ENCODE results near the gene PGM5.

Gene PGM5

DNA sequence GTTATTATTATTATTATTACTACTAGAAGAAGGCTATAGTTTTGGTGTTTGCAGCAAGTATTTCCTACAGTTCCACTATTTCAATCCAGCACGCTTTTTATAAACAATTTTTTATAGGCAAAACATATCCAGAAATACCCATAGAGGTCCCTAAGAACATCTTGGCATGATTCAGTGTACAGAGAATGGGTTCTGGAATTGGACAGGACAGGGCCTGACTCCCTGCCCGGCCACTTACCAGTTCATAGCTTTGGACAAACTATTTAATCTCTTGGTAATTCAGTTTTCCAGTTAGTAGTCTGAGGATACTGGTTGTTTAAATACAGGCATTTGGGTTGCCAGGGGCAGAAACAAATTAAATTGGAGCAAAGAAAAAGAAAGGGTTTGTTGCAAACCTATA is 91.2 kb downstream of the PGM5 start:
- TF ChIP-seq, protein P1, sequence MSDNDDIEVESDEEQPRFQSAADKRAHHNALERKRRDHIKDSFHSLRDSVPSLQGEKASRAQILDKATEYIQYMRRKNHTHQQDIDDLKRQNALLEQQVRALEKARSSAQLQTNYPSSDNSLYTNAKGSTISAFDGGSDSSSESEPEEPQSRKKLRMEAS (IDR thresholded peaks at IDR 0.05) = no peak
- no peak for TF ChIP-seq TCF12 (IDR thresholded peaks at IDR 0.05; ENCODE audit: low read depth)

DNA sequence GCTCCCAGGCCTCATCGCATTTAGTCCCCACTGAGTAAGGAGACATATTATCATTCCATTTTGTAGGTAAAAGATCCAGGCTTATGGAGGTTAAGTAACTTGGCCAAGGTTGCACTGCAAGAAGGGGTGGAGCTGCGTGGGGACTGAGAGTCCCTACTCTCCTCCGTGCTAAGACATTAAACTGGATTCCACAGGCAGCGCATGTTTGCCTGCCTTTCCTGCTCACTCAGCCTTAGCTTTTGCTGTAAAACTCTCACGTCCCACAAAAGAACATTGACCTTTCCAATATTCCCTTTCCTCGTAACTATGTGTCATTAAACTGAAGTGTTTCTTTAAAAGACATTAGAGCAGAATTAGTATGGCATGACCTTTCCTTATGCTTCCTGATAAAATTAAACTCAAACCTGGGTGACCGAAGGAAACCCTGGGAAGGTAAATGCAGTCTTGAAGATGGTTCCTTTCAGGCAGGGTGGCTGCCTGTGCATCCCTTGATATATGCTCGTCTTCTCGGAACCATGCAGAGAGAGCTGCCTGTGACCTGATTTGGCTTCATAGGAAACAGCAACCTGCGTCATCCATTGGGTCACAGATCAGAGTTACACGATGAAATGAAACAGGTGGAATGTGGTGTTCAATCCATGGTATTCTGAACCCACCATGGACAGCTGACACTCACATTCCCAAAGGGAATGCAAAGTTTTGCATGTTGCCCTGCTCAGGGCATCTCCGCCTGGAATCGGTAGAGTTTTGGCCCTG is 98.3 kb downstream of the PGM5 start:
- TF ChIP-seq, protein P2, sequence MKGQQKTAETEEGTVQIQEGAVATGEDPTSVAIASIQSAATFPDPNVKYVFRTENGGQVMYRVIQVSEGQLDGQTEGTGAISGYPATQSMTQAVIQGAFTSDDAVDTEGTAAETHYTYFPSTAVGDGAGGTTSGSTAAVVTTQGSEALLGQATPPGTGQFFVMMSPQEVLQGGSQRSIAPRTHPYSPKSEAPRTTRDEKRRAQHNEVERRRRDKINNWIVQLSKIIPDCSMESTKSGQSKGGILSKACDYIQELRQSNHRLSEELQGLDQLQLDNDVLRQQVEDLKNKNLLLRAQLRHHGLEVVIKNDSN (IDR thresholded peaks at IDR 0.05) = no peak
- no peak for TF ChIP-seq TAF1 (IDR thresholded peaks at IDR 0.05; ENCODE audit: low read depth)
- TF ChIP-seq, protein P1 (IDR thresholded peaks at IDR 0.05) = no peak
- TF ChIP-seq ZBTB7A (IDR thresholded peaks at IDR 0.05; ENCODE audit: low read depth) = no peak
- no peak for TF ChIP-seq NFIC (IDR thresholded peaks at IDR 0.05)
- TF ChIP-seq RAD21 (IDR thresholded peaks at IDR 0.05; ENCODE audit: low read depth) = no peak
- TF ChIP-seq TCF12 (IDR thresholded peaks at IDR 0.05; ENCODE audit: low read depth) = no peak
- TF ChIP-seq, protein P3, sequence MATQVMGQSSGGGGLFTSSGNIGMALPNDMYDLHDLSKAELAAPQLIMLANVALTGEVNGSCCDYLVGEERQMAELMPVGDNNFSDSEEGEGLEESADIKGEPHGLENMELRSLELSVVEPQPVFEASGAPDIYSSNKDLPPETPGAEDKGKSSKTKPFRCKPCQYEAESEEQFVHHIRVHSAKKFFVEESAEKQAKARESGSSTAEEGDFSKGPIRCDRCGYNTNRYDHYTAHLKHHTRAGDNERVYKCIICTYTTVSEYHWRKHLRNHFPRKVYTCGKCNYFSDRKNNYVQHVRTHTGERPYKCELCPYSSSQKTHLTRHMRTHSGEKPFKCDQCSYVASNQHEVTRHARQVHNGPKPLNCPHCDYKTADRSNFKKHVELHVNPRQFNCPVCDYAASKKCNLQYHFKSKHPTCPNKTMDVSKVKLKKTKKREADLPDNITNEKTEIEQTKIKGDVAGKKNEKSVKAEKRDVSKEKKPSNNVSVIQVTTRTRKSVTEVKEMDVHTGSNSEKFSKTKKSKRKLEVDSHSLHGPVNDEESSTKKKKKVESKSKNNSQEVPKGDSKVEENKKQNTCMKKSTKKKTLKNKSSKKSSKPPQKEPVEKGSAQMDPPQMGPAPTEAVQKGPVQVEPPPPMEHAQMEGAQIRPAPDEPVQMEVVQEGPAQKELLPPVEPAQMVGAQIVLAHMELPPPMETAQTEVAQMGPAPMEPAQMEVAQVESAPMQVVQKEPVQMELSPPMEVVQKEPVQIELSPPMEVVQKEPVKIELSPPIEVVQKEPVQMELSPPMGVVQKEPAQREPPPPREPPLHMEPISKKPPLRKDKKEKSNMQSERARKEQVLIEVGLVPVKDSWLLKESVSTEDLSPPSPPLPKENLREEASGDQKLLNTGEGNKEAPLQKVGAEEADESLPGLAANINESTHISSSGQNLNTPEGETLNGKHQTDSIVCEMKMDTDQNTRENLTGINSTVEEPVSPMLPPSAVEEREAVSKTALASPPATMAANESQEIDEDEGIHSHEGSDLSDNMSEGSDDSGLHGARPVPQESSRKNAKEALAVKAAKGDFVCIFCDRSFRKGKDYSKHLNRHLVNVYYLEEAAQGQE (IDR thresholded peaks at IDR 0.05; ENCODE audit: low read depth) = no peak
- no peak for TF ChIP-seq CEBPB (IDR thresholded peaks at IDR 0.05)
- TF ChIP-seq EP300 (IDR thresholded peaks at IDR 0.05; ENCODE audit: borderline replicate concordance) = no peak

DNA sequence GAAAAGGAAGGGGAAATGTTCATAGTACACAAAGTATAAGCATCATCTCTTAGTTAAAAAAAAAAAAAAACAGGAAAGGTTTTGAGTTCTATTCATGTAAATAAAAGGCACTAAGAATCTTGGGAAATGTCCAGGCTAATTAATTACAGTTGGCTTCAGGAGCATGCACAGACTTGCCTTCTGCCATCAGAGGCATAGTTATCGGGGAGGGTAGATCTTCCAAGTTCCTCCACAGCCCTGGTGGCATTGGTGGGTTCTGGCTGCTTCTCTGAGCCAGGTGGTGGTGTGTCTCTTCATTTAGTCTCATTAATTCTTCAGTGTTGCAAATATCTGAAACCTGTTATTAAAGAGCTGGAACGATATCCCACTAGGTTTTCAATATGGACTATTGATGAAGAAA is 99.0 kb downstream of the PGM5 start:
- TF ChIP-seq, protein P2 (IDR thresholded peaks at IDR 0.05) = no peak
- TF ChIP-seq FOXM1 (IDR thresholded peaks at IDR 0.05; ENCODE audit: borderline replicate concordance, low read depth) (no peak), TCF12 (IDR thresholded peaks at IDR 0.05; ENCODE audit: low read depth) (no peak), TEAD4 (IDR thresholded peaks at IDR 0.05) (no peak), CREB1 (IDR thresholded peaks at IDR 0.05; ENCODE audit: low read depth) (no peak), EP300 (IDR thresholded peaks at IDR 0.05; ENCODE audit: borderline replicate concordance) (no peak), ZBTB7A (IDR thresholded peaks at IDR 0.05; ENCODE audit: low read depth) (no peak), EGR1 (IDR thresholded peaks at IDR 0.05) (no peak), CEBPB (IDR thresholded peaks at IDR 0.05) (no peak), NFIC (IDR thresholded peaks at IDR 0.05) (no peak), RAD21 (IDR thresholded peaks at IDR 0.05; ENCODE audit: low read depth) (no peak), YY1 (IDR thresholded peaks at IDR 0.05; ENCODE audit: low read depth) (no peak), TAF1 (IDR thresholded peaks at IDR 0.05; ENCODE audit: low read depth) (no peak)
- TF ChIP-seq, protein P1 (IDR thresholded peaks at IDR 0.05) = no peak
- TF ChIP-seq, protein P3 (IDR thresholded peaks at IDR 0.05; ENCODE audit: low read depth) = no peak

DNA sequence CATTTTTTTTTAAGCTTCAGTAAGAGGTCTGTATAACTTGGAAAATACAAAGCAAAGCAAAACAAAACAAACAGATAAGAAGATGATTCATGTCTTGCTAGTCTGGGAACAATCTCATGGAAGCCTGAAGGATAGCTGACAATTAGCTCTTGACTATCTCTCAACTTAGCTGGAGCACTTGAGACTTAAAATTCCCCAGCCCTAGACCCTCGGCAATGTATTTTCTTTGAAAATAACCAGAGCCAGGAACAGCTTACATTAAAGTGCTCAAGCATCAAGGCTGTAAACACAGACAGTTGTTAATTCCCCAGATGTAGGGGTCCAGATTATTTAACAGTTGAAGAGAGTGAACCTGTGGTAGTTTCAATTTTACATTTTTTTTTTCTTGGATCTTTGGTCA is 101.4 kb downstream of the PGM5 start:
- TF ChIP-seq, protein P3 (IDR thresholded peaks at IDR 0.05; ENCODE audit: low read depth) = no peak
- TF ChIP-seq YY1 (IDR thresholded peaks at IDR 0.05; ENCODE audit: low read depth) (no peak), FOXM1 (IDR thresholded peaks at IDR 0.05; ENCODE audit: borderline replicate concordance, low read depth) (no peak), TCF12 (IDR thresholded peaks at IDR 0.05; ENCODE audit: low read depth) (no peak), NFIC (IDR thresholded peaks at IDR 0.05) (no peak), EP300 (IDR thresholded peaks at IDR 0.05; ENCODE audit: borderline replicate concordance) (no peak), CEBPB (IDR thresholded peaks at IDR 0.05) (no peak), ZBTB7A (IDR thresholded peaks at IDR 0.05; ENCODE audit: low read depth) (no peak), EGR1 (IDR thresholded peaks at IDR 0.05) (no peak), RAD21 (IDR thresholded peaks at IDR 0.05; ENCODE audit: low read depth) (no peak), TAF1 (IDR thresholded peaks at IDR 0.05; ENCODE audit: low read depth) (no peak)
- TF ChIP-seq, protein P2 (IDR thresholded peaks at IDR 0.05) = no peak

Measured in Ishikawa (cell line).